GM23338 (cell line): ENCODE measurements around the gene TUBB4A.

ENCODE experiments used
- CREB1 ChIP-seq: fragments of 250-450 bp; sonication (Bioruptor Pico); IDR thresholded peaks from 2 replicates; pipeline ENCODE4 v1.5.0; 2020; ENCODE audit warnings: low read depth, mild to moderate bottlenecking, moderate library complexity
- CTCF ChIP-seq, 2 experiments: fragments of 200-600 bp in 1 of 2; sonication (generic) in 1 of 2; conservative IDR thresholded peaks; 2 replicates each; pipeline versions ENCODE4 v1.5.1 to v1.6.1; 2016 to 2017; ENCODE audit warnings: antibody characterized with exemption in 2 of 2, low read depth in 2 of 2, mild to moderate bottlenecking in 2 of 2, moderate library complexity in 1 of 2
- EZH2 ChIP-seq: fragments of 200-600 bp; sonication (generic); IDR thresholded peaks from one replicate; pipeline ENCODE4 v1.8.0; 2017; ENCODE audit warnings: antibody characterized with exemption, mild to moderate bottlenecking, low read depth; ENCODE audit not compliant: unreplicated experiment
- EZH2phosphoT487 ChIP-seq: fragments of 200-600 bp; sonication (generic); IDR thresholded peaks from one replicate; pipeline ENCODE4 v1.8.1; 2018; ENCODE audit warnings: antibody characterized with exemption; ENCODE audit not compliant: unreplicated experiment
- POLR2AphosphoS5 ChIP-seq: IDR thresholded peaks from 2 replicates; pipeline ENCODE4 v1.6.1; 2016; ENCODE audit warnings: antibody characterized with exemption, low read depth
- REST ChIP-seq: IDR thresholded peaks from one replicate; pipeline ENCODE4 v1.6.1; 2018; ENCODE audit warnings: antibody characterized with exemption; ENCODE audit not compliant: unreplicated experiment
- ZNF114 ChIP-seq: fragments of 250-450 bp; sonication (Bioruptor Pico); IDR thresholded peaks from 2 replicates; pipeline ENCODE4 v1.5.0; 2020; ENCODE audit warnings: mild to moderate bottlenecking, moderate library complexity
- TF ChIP-seq, protein P1 (sequence below): fragments of 250-450 bp; sonication (Bioruptor Pico); IDR thresholded peaks from 2 replicates; pipeline ENCODE4 v1.5.0; 2020; ENCODE audit warnings: mild to moderate bottlenecking, moderate library complexity

GRCh38 chr19:6446452-6446851 lies 55.7 kb downstream of the TUBB4A start:
- TF ChIP-seq CTCF (conservative IDR thresholded peaks at IDR 0.05; ENCODE audit: low read depth in 2 of 2) = no peak
- TF ChIP-seq EZH2 = no peak
- TF ChIP-seq EZH2phosphoT487 = no peak
- TF ChIP-seq, protein P1, sequence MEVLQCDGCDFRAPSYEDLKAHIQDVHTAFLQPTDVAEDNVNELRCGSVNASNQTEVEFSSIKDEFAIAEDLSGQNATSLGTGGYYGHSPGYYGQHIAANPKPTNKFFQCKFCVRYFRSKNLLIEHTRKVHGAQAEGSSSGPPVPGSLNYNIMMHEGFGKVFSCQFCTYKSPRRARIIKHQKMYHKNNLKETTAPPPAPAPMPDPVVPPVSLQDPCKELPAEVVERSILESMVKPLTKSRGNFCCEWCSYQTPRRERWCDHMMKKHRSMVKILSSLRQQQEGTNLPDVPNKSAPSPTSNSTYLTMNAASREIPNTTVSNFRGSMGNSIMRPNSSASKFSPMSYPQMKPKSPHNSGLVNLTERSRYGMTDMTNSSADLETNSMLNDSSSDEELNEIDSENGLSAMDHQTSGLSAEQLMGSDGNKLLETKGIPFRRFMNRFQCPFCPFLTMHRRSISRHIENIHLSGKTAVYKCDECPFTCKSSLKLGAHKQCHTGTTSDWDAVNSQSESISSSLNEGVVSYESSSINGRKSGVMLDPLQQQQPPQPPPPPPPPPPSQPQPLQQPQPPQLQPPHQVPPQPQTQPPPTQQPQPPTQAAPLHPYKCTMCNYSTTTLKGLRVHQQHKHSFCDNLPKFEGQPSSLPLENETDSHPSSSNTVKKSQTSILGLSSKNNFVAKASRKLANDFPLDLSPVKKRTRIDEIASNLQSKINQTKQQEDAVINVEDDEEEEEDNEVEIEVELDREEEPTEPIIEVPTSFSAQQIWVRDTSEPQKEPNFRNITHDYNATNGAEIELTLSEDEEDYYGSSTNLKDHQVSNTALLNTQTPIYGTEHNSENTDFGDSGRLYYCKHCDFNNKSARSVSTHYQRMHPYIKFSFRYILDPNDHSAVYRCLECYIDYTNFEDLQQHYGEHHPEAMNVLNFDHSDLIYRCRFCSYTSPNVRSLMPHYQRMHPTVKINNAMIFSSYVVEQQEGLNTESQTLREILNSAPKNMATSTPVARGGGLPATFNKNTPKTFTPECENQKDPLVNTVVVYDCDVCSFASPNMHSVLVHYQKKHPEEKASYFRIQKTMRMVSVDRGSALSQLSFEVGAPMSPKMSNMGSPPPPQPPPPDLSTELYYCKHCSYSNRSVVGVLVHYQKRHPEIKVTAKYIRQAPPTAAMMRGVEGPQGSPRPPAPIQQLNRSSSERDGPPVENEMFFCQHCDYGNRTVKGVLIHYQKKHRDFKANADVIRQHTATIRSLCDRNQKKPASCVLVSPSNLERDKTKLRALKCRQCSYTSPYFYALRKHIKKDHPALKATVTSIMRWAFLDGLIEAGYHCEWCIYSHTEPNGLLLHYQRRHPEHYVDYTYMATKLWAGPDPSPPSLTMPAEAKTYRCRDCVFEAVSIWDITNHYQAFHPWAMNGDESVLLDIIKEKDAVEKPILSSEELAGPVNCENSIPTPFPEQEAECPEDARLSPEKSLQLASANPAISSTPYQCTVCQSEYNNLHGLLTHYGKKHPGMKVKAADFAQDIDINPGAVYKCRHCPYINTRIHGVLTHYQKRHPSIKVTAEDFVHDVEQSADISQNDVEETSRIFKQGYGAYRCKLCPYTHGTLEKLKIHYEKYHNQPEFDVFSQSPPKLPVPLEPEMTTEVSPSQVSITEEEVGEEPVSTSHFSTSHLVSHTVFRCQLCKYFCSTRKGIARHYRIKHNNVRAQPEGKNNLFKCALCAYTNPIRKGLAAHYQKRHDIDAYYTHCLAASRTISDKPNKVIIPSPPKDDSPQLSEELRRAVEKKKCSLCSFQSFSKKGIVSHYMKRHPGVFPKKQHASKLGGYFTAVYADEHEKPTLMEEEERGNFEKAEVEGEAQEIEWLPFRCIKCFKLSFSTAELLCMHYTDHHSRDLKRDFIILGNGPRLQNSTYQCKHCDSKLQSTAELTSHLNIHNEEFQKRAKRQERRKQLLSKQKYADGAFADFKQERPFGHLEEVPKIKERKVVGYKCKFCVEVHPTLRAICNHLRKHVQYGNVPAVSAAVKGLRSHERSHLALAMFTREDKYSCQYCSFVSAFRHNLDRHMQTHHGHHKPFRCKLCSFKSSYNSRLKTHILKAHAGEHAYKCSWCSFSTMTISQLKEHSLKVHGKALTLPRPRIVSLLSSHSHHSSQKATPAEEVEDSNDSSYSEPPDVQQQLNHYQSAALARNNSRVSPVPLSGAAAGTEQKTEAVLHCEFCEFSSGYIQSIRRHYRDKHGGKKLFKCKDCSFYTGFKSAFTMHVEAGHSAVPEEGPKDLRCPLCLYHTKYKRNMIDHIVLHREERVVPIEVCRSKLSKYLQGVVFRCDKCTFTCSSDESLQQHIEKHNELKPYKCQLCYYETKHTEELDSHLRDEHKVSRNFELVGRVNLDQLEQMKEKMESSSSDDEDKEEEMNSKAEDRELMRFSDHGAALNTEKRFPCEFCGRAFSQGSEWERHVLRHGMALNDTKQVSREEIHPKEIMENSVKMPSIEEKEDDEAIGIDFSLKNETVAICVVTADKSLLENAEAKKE (CRISPR knock-in tag) = no peak
- TF ChIP-seq POLR2AphosphoS5 = no peak
- no peak for TF ChIP-seq REST
- TF ChIP-seq CREB1 (CRISPR knock-in tag) = no peak
- no peak for TF ChIP-seq ZNF114
